Caco-2 (cell line): ENCODE data around the gene LGALS14. TPM values are rescaled to one million over a fixed set of nuclear protein-coding genes. Genes with fewer than 3 reads are reported as not detected.

ENCODE experiments used
- BruUV-seq: library from RNA; stranded (reverse); fragments of 400-500 nt; replicated peaks from 2 replicates; lab custom pipeline; 2021; lab: Mats Ljungman, UMichigan
- CTCF ChIA-PET: fragments of 300-600 bp; sonication (Branson Sonifier 250); formaldehyde crosslinking; loops from one replicate; lab custom pipeline; 2022; ENCODE audit warnings: antibody characterized with exemption; lab: Charles Lee
- POLR2A ChIA-PET: fragments of 300-600 bp; sonication (Branson Sonifier 250); formaldehyde crosslinking; loops from one replicate; lab custom pipeline; 2022; ENCODE audit warnings: antibody characterized with exemption; lab: Charles Lee
- DNase-seq, 2 experiments: peaks; one replicate each; pipeline versions ENCODE4 v3.0.0 to v3.0.0-alpha.2; 2020 to 2022
- H3K27me3 ChIP-seq: replicated peaks from 2 replicates; pipeline ENCODE4 v1.6.0; 2011; ENCODE audit warnings: low read length; ENCODE audit not compliant: control insufficient read depth, insufficient read depth
- H3K36me3 ChIP-seq: 2 replicates; pipeline ENCODE4 v1.5.1; 2011; ENCODE audit warnings: low read length; ENCODE audit not compliant: control insufficient read depth, insufficient read depth
- H3K4me1 ChIP-seq: fragments of 250-450 bp; sonication (Bioruptor Pico); 2 replicates; pipeline ENCODE4 v1.5.1; 2020; ENCODE audit warnings: mild to moderate bottlenecking
- H3K4me3 ChIP-seq: 2 replicates; pipeline ENCODE4 v1.5.1; 2011; ENCODE audit warnings: low read depth, mild to moderate bottlenecking, control low read depth, low read length
- H3K9me3 ChIP-seq: fragments of 250-450 bp; sonication (Bioruptor Pico); 2 replicates; pipeline ENCODE4 v1.5.1; 2020; ENCODE audit warnings: mild to moderate bottlenecking, moderate library complexity
- H3K27ac Mint-ChIP-seq: one replicate; pipeline ENCODE4 v1.8.0; 2022; ENCODE audit warnings: mixed read lengths; ENCODE audit not compliant: unreplicated experiment
- H3K27me3 Mint-ChIP-seq: one replicate; pipeline ENCODE4 v1.8.0; 2022; ENCODE audit warnings: mixed read lengths; ENCODE audit not compliant: insufficient read depth, unreplicated experiment
- H3K36me3 Mint-ChIP-seq: one replicate; pipeline ENCODE4 v1.8.0; 2022; ENCODE audit warnings: mild to moderate bottlenecking, mixed read lengths; ENCODE audit not compliant: insufficient read depth, unreplicated experiment
- H3K4me1 Mint-ChIP-seq: one replicate; pipeline ENCODE4 v1.8.0; 2022; ENCODE audit warnings: low read depth, mixed read lengths; ENCODE audit not compliant: unreplicated experiment
- H3K4me3 Mint-ChIP-seq: one replicate; pipeline ENCODE4 v1.8.0; 2022; ENCODE audit warnings: mild to moderate bottlenecking, moderate library complexity, mixed read lengths; ENCODE audit not compliant: unreplicated experiment
- H3K9me3 Mint-ChIP-seq: one replicate; pipeline ENCODE4 v1.8.0; 2022; ENCODE audit warnings: mixed read lengths; ENCODE audit not compliant: unreplicated experiment
- intact Hi-C: fragments of 100-400 bp; cut with micrococcal nuclease; formaldehyde crosslinking; loops from one replicate; pipeline ENCODE4 v1.10.0; 2022; ENCODE audit not compliant: unreplicated experiment
- total RNA-seq: library from RNA; stranded (reverse); gene quantifications from 2 replicates; pipeline ENCODE4 v1.2.3, GENCODE V29; 2022
- TF ChIP-seq, protein P1 (sequence below), 2 experiments: fragments of 200-600 bp in 1 of 2; IDR thresholded peaks; 1 replicate in 1 of 2; 2 replicates in 1 of 2; pipeline versions ENCODE4 v1.5.1 to v1.8.0; 2011 to 2022; ENCODE audit warnings: antibody characterized with exemption in 1 of 2, control low read depth in 1 of 2, inconsistent platforms in 1 of 2, low read depth in 1 of 2, low read length in 1 of 2, mild to moderate bottlenecking in 1 of 2, moderate library complexity in 1 of 2; ENCODE audit not compliant: insufficient read depth in 1 of 2, severe bottlenecking in 1 of 2, unreplicated experiment in 1 of 2

LGALS14 gene
- total RNA-seq, 1 experiment from 2014 or later, result 1.2 TPM

DNA sequence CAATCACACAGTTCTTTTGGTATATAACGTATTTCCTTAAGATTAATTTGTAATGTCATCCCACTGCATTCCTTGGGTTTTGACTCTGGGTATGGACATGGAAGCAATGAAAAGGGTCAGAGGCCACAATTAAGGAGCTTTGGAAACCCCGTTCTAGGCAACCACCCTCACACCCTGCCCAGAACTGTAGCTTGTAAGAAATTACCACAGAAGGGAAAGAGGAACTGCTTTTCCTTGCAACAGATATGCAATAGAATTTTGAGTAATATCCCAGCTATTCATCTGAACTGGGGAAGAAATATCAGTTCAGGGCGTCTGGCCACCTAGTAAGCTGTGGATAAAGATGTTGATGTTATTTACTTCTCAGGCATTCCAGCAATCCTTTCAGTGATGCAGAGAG, 34.5 kb downstream of the LGALS14 start:
- ChIA-PET POLR2A (no interaction called here), CTCF (no interaction called here)
- intact Hi-C loops, result no loop called here
- H3K9me3 ChIP-seq, result no peaks in the 10 kb centered on the region
- peaks cover 10% of the 10 kb centered on the region for H3K27me3 Mint-ChIP-seq
- no peaks in the 10 kb centered on the region for H3K4me1 Mint-ChIP-seq
- no TSS peak for BruUV-seq
- H3K27ac Mint-ChIP-seq, result no peak overlapping the region
- no peaks in the 10 kb centered on the region for H3K36me3 Mint-ChIP-seq
- peaks cover 2% of the 10 kb centered on the region; the same call in 1 of the 2 replicates for H3K27me3 ChIP-seq
- no peak overlapping the region for H3K4me3 Mint-ChIP-seq
- DNase-seq, result no peak
- no peaks in the 10 kb centered on the region for H3K9me3 Mint-ChIP-seq
- H3K4me1 ChIP-seq, result no peaks in the 10 kb centered on the region
- no peaks in the 10 kb centered on the region for H3K36me3 ChIP-seq
- H3K4me3 ChIP-seq, result no peak overlapping the region
- TF ChIP-seq, protein P1, sequence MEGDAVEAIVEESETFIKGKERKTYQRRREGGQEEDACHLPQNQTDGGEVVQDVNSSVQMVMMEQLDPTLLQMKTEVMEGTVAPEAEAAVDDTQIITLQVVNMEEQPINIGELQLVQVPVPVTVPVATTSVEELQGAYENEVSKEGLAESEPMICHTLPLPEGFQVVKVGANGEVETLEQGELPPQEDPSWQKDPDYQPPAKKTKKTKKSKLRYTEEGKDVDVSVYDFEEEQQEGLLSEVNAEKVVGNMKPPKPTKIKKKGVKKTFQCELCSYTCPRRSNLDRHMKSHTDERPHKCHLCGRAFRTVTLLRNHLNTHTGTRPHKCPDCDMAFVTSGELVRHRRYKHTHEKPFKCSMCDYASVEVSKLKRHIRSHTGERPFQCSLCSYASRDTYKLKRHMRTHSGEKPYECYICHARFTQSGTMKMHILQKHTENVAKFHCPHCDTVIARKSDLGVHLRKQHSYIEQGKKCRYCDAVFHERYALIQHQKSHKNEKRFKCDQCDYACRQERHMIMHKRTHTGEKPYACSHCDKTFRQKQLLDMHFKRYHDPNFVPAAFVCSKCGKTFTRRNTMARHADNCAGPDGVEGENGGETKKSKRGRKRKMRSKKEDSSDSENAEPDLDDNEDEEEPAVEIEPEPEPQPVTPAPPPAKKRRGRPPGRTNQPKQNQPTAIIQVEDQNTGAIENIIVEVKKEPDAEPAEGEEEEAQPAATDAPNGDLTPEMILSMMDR (IDR thresholded peaks at IDR 0.05; ENCODE audit: insufficient read depth in 1 of 2, low read depth in 1 of 2, low read length in 1 of 2, severe bottlenecking in 1 of 2, unreplicated experiment in 1 of 2), result no peak

DNA sequence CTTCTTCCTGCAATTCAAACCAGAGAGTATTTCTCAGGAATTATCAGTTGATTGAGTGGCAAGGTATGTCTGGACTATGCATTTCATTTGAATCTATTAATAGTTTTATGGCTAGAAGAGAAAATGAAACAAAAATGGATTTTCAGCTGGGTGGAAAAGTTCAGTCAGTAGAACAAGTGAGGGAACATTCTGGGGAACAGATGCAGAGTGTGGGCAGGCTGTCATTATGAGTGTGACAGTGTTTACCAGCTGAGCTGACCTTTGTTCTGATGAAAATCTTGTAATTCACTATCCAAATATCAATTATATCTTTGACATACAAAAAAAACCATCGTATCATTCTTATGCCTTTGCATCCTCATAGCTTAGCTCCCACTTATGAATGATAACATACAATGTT, 36.1 kb downstream of the LGALS14 start:
- Mint-ChIP-seq H3K9me3 (no peaks in the 10 kb centered on the region), H3K4me3 (no peak overlapping the region), H3K27me3 (peaks cover 13% of the 10 kb centered on the region), H3K4me1 (no peaks in the 10 kb centered on the region), H3K27ac (no peak overlapping the region), H3K36me3 (no peaks in the 10 kb centered on the region)
- TF ChIP-seq, protein P1 (IDR thresholded peaks at IDR 0.05; ENCODE audit: insufficient read depth in 1 of 2, low read depth in 1 of 2, low read length in 1 of 2, severe bottlenecking in 1 of 2, unreplicated experiment in 1 of 2), result no peak
- Histone ChIP-seq H3K36me3 (no peaks in the 10 kb centered on the region), H3K9me3 (no peaks in the 10 kb centered on the region), H3K4me1 (no peaks in the 10 kb centered on the region), H3K4me3 (no peak overlapping the region), H3K27me3 (peaks cover 2% of the 10 kb centered on the region; the same call in 1 of the 2 replicates)
- CTCF ChIA-PET, result interaction anchor here (0.7 kb wide), 1 partner anchor 68 kb away, joined by 3 read pairs; no protein-coding TSS in a partner anchor
- no TSS peak for BruUV-seq
- POLR2A ChIA-PET, result no interaction called here
- intact Hi-C loops, result no loop called here
- no peak for DNase-seq

DNA sequence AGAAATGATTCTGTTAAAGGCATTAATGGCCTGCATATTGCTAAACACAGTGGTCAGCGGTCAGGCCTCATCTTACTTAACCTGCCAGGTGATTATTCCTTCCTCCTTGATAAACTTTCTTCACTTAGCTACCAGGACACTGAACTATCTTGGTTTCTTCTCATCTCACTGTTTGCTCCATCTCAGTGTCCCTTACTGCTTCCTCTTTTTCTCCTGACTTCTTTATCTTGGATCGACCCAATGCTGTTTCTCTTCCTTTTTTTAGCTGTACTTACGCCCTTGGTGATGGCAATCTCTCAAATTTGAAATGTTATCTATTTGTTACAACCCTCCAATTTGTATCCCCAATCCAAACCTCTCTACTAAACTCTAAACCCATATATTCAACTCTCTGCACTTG, 41.4 kb downstream of the LGALS14 start:
- no TSS peak for BruUV-seq
- POLR2A ChIA-PET, result no interaction called here
- Mint-ChIP-seq H3K27me3 (peaks cover 24% of the 10 kb centered on the region), H3K36me3 (no peaks in the 10 kb centered on the region), H3K4me1 (no peaks in the 10 kb centered on the region), H3K27ac (no peak overlapping the region), H3K4me3 (no peak overlapping the region), H3K9me3 (no peaks in the 10 kb centered on the region)
- CTCF ChIA-PET, result no interaction called here
- H3K9me3 ChIP-seq, result no peaks in the 10 kb centered on the region
- intact Hi-C loops, result no loop called here
- no peak overlapping the region for H3K4me3 ChIP-seq
- no peaks in the 10 kb centered on the region for H3K4me1 ChIP-seq
- no peaks in the 10 kb centered on the region for H3K36me3 ChIP-seq
- no peak for DNase-seq
- TF ChIP-seq, protein P1 (IDR thresholded peaks at IDR 0.05; ENCODE audit: insufficient read depth in 1 of 2, low read depth in 1 of 2, low read length in 1 of 2, severe bottlenecking in 1 of 2, unreplicated experiment in 1 of 2), result no peak
- H3K27me3 ChIP-seq, result no peaks in the 10 kb centered on the region
